ENCODE data around the gene CLP1.
A peak's percentile ranks its signal among the peaks of the same experiment; 100 is the strongest.
"Not testable (repeated sequence)": the region's sequence is repeated elsewhere in the genome, so short reads cannot be mapped to it uniquely, and the experiment has no call there.

CLP1 gene

GRCh38 chr11:57667117-57667735 is 9.7 kb downstream of the CLP1 start:
- peak; percentile 99 for DNase-seq (ENCODE audit: low spot score)

- DNase-seq (ENCODE audit: low spot score): peak; percentile 99
Observed at GRCh38 chr11:57667736-57668433, 10.3 kb downstream of the CLP1 start, which contains the start of gene ZDHHC5. Gene ZDHHC5 (plus strand): TSS chr11:57668114. CDS start chr11:57673091, 4,977 bp downstream.

- no peak for DNase-seq (ENCODE audit: low spot score)
Observed at GRCh38 chr11:57668434-57668782, 10.8 kb downstream of the CLP1 start.

GRCh38 chr11:57674251-57674650 is 16.7 kb downstream of the CLP1 start:
- no peak for DNase-seq (ENCODE audit: low spot score)

GRCh38 chr11:57675176-57675941 is 17.8 kb downstream of the CLP1 start:
- DNase-seq (ENCODE audit: low spot score): no peak

DNA sequence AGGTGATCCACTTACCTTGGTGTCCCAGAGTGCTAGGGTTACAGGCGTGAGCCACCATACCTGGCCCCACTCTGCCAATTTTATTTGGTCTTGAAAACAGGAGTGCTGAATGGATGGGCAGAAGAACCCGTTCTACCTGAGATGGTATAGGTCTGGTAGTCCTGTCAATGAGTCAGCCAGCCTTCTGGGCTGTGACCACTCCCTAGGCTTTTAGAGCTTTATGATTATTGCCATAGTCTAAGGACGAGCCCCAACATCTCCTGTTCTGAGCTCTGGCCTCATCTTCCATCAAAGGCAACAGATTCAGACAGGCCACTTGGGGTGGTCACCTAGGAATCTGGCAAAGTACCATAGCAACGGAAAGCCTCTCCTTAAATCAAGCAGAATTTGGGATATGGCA is 21.8 kb downstream of the CLP1 start:
- DNase-seq (ENCODE audit: low spot score): no peak

DNA sequence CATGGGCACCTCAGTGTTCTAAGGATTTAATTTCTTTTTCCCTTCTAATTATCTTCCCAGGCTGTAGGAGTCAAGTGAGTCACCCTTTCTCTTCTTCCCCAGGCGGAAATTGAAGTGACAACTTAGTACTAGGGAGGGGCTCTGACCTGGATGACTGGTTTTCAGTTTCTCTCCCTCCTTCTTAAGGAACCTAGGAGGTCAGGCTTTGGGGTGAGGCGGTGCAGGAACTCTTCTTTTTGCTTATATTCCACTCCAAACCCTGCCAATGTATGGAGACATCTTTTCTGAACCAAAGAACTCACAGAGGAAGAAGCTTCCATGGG is 23.0 kb downstream of the CLP1 start:
- no peak for DNase-seq (ENCODE audit: low spot score)

DNA sequence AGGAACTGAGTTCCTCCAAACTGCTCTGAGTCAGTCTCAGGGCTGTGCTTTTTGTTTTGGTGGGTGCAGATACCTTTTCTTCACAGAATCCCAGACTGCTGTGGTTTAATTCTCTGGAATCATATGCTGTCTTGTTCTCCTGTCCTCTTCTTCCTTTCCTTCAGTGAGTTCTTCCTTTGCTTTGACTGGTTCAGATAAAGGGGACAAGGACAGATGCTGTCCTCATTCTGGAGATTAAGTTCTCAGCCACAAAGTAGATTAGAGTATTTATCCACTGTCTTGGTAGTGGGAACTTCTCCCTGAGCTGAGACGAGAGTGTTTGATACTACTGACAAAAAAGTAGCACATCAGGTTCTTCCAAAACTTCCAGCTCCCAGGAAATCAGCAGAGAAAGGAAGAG is 23.6 kb downstream of the CLP1 start:
- DNase-seq (ENCODE audit: low spot score): no peak

- not testable (repeated sequence) for DNase-seq (ENCODE audit: low spot score)
Observed at GRCh38 chr11:57690474-57690873, 32.9 kb downstream of the CLP1 start.

DNA sequence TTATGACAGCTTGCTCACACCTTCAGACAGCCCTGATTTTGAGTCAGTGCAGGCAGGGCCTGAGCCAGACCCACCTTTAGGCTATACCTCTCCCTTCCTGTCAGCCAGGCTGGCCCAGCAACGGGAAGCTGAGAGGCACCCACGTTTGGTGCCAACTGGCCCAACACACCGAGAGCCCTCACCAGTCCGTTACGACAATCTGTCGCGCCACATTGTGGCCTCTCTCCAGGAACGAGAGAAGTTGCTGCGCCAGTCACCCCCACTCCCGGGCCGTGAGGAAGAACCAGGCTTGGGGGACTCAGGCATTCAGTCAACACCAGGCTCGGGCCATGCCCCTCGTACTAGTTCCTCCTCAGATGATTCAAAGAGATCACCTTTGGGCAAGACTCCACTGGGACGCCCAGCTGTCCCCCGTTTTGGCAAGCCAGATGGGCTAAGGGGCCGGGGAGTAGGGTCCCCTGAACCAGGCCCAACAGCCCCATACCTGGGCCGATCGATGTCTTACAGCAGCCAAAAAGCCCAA is 41.3 kb downstream of the CLP1 start:
- no peak for DNase-seq (ENCODE audit: low spot score)

GRCh38 chr11:57699813-57700212 is 42.3 kb downstream of the CLP1 start:
- no peak for DNase-seq (ENCODE audit: low spot score)

GRCh38 chr11:57700425-57700824 is 42.9 kb downstream of the CLP1 start:
- no peak for DNase-seq (ENCODE audit: low spot score)

DNA sequence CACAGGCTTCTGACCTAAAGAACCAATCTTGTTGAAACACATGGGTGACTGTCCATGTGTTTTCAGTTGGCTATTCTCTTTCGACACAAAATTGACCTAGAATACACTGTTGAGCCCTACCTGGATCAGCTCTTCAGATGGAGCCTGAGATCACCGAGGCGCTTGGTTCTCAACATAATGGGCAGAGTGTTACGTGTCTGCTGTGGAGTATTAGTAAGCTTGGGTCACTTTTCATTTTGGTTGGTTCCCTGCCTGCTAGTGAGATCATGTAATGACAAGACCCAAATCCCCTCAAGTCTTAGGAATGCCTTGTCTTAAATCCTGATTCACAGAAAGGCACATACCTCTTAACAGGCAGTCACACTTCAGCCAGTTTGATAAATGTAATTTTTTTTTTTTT is 45.8 kb downstream of the CLP1 start:
- no peak for DNase-seq (ENCODE audit: low spot score)

DNA sequence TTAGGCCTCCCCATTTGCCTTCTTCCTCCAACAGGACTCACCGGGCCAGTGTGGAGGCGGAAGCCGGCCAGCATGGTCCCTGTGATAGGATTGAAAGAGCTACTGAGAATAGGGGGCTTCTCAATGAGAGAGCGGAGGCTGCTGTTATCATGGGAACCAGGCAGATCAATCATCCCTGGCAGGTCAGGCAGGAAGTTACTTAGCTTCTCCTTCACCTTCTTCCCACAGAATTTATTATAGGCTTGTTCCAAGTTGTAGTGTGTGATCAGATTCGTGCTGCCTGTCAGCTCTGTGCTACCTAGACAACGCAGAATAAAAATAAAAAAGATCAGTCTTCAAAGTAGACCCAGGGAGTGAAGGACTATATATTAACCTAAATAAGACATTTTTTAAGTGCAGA is 47.4 kb downstream of the CLP1 start:
- DNase-seq (ENCODE audit: low spot score): no peak

- DNase-seq (ENCODE audit: low spot score): not testable (repeated sequence)
Observed at GRCh38 chr11:57705432-57705831, 47.9 kb downstream of the CLP1 start.

DNA sequence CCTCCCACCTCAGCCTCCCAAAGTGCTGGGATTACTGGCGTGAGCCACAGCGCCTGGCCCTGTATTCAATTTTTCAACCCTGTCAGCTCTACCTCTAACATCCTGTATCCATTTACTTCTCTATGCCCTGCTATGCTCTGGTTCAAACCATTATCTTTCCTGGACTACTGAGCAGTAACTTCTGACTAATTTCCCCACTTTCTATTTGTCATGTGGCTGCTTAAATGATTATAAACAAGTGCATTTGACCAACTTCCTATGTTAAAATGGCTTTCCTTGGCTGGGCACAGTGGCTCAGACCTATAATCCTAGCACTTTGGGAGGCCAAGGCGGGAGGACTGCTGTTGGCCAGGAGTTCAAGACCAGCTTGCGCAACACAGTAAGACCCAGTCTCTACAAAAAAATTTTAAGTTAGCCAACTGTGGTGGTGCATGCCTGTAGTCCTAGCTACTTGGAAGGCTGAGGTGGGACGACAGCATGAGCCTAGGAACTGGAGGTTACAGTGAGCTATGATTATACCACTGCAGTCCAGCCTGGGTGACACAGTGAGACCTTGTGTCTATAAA is 52.3 kb downstream of the CLP1 start:
- no peak for DNase-seq (ENCODE audit: low spot score)
